ENCODE data around the gene DNAI1.

The DNAI1 gene

GRCh38 chr9:34440017-34440416 is 18.6 kb upstream of the DNAI1 start:
- TF ChIP-seq, protein P1, sequence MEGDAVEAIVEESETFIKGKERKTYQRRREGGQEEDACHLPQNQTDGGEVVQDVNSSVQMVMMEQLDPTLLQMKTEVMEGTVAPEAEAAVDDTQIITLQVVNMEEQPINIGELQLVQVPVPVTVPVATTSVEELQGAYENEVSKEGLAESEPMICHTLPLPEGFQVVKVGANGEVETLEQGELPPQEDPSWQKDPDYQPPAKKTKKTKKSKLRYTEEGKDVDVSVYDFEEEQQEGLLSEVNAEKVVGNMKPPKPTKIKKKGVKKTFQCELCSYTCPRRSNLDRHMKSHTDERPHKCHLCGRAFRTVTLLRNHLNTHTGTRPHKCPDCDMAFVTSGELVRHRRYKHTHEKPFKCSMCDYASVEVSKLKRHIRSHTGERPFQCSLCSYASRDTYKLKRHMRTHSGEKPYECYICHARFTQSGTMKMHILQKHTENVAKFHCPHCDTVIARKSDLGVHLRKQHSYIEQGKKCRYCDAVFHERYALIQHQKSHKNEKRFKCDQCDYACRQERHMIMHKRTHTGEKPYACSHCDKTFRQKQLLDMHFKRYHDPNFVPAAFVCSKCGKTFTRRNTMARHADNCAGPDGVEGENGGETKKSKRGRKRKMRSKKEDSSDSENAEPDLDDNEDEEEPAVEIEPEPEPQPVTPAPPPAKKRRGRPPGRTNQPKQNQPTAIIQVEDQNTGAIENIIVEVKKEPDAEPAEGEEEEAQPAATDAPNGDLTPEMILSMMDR (conservative IDR thresholded peaks at IDR 0.05; ENCODE audit: control insufficient read depth, insufficient read depth, low read depth, low read length), result no peak
- no peak for DNase-seq (ENCODE audit: low read depth)
- H3K4me3 ChIP-seq (ENCODE audit: control insufficient read depth, low read depth, low read length), result no peak overlapping the region

DNA sequence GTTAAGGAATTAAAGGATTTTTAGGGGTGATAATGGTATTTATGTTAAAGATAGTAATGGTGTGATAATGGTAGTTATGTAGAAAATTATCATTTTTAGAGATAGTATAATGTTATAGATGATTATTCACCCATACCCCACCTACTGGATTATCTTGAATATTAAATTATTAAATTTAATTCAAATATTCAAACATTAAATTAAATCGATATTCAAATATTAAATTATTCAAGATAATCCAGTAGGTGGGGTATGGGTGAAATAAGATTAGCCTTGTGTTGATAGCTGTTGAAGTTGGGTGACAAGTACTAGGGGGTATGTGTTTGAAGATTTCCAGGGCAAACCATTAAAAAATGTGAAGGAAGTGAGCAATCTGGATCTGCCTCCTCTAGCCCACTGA is 15.8 kb upstream of the DNAI1 start:
- H3K4me3 ChIP-seq (ENCODE audit: control insufficient read depth, low read depth, low read length), result no peak overlapping the region

DNA sequence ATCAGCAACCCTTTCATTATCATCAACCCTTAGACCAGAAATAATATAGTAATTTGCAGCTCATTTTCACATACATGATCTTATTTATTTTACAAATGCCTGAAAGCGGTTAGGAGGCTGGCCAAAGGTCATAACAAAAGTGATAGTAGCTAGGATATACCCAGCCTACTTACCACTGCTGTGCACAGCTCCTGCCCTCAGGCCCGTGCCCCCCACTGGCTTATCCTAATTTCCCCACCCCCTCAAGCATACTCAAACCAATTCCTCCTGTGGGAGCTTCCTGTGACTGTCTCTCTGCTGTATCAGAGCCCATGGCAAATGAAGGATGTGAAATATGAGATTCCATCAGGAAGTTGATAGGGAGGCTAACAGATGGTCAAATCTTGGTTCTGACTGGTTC is 15.1 kb upstream of the DNAI1 start:
- TF ChIP-seq, protein P1 (conservative IDR thresholded peaks at IDR 0.05; ENCODE audit: control insufficient read depth, insufficient read depth, low read depth, low read length), result no peak
- DNase-seq (ENCODE audit: low read depth), result no peak
- no peak overlapping the region for H3K4me3 ChIP-seq (ENCODE audit: control insufficient read depth, low read depth, low read length)

More for the DNA sequence above, 15.8 kb upstream of the DNAI1 start:
- DNase-seq (ENCODE audit: low read depth), result no peak
- TF ChIP-seq, protein P1 (conservative IDR thresholded peaks at IDR 0.05; ENCODE audit: control insufficient read depth, insufficient read depth, low read depth, low read length), result no peak

DNA sequence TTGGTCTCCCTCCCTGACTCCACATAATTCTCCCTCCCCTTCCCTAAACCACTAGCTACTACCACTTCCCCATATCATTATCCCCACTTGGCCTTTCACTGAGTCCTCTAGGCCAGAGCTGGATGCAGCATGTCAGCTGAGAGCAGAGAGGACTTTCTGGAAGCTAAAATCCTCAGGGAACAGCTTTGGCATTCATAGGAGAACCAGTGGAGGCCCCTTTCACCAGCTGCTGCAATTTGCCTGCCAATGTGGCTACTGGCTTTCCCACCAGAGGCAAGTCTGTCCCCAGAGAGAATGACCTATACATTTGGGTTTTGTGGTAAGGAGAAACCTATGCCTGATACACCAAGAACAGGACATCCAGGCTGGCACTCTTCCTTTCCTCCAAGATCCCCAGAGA is 14.6 kb upstream of the DNAI1 start:
- no peak for DNase-seq (ENCODE audit: low read depth)

GRCh38 chr9:34446468-34446891 is 12.1 kb upstream of the DNAI1 start:
- H3K4me3 ChIP-seq (ENCODE audit: control insufficient read depth, low read depth, low read length), result no peak overlapping the region
- TF ChIP-seq, protein P1 (conservative IDR thresholded peaks at IDR 0.05; ENCODE audit: control insufficient read depth, insufficient read depth, low read depth, low read length), result no peak
- peak; percentile 36 for DNase-seq (ENCODE audit: low read depth)

More for the DNA sequence above, 14.6 kb upstream of the DNAI1 start:
- TF ChIP-seq, protein P1 (conservative IDR thresholded peaks at IDR 0.05; ENCODE audit: control insufficient read depth, insufficient read depth, low read depth, low read length), result no peak
- H3K4me3 ChIP-seq (ENCODE audit: control insufficient read depth, low read depth, low read length), result no peak overlapping the region

- TF ChIP-seq, protein P1 (conservative IDR thresholded peaks at IDR 0.05; ENCODE audit: control insufficient read depth, insufficient read depth, low read depth, low read length), result no peak
- no peak for DNase-seq (ENCODE audit: low read depth)
- no peak overlapping the region for H3K4me3 ChIP-seq (ENCODE audit: control insufficient read depth, low read depth, low read length)
Observed at GRCh38 chr9:34446951-34447350, 11.7 kb upstream of the DNAI1 start.

DNA sequence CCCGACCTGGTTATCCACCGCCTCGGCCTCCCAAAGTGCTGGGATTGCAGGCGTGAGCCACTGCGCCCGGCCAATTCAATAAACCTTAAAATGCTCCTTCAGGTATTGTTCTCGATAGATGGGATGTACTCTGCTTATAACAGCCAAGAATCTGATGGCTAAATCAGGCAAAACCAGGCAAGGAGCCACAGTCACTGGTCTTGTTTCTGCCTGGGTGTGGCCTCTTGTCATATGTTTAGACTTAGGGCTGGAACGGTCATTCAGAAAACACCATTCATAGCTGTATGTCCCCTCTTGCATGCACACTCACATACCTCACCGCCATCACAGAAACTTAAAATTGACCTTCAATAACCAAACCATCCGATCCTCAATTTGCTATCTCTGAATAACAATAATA is 8.0 kb upstream of the DNAI1 start:
- H3K4me3 ChIP-seq (ENCODE audit: control insufficient read depth, low read depth, low read length), result no peak overlapping the region
- TF ChIP-seq, protein P1 (conservative IDR thresholded peaks at IDR 0.05; ENCODE audit: control insufficient read depth, insufficient read depth, low read depth, low read length), result no peak
- DNase-seq (ENCODE audit: low read depth), result no peak

All from fibroblast of mammary gland (primary cell).